GM19467 (cell line): Measurements from ENCODE around the gene DGKE.

Experiments used
- ATAC-seq: cut with Tn5 transposase; IDR thresholded peaks from one replicate; pipeline ENCODE4 v1.9.1; 2021; ENCODE audit warnings: mild to moderate bottlenecking, moderate library complexity; ENCODE audit not compliant: unreplicated experiment

Gene DGKE

GRCh38 chr17:56912105-56912999, 78.4 kb downstream of the DGKE start:
- ATAC-seq, result no peak

GRCh38 chr17:56913000-56913311, 79.0 kb downstream of the DGKE start:
- no peak for ATAC-seq

GRCh38 chr17:56913353-56913866, 79.5 kb downstream of the DGKE start:
- peak; percentile 36 for ATAC-seq

GRCh38 chr17:56913867-56914580, 80.1 kb downstream of the DGKE start, which contains the start of gene TRIM25:
TRIM25 (minus strand) TSS chr17:56914049; CDS start chr17:56913988, 61 bp downstream.
- ATAC-seq, result peak; percentile 67

GRCh38 chr17:56914581-56915273, 80.8 kb downstream of the DGKE start:
- no peak for ATAC-seq

- ATAC-seq, result no peak
Observed at GRCh38 chr17:56917559-56918296, 83.8 kb downstream of the DGKE start.

GRCh38 chr17:56918916-56919315, 85.0 kb downstream of the DGKE start:
- no peak for ATAC-seq
